Ishikawa (cell line): ENCODE data around the gene OAS3.

ENCODE experiments used
- CEBPB ChIP-seq: IDR thresholded peaks from 2 replicates; pipeline ENCODE4 v1.6.1; 2012
- CREB1 ChIP-seq: IDR thresholded peaks from 2 replicates; pipeline ENCODE4 v1.6.1; 2012; ENCODE audit warnings: low read depth
- EGR1 ChIP-seq: IDR thresholded peaks from 2 replicates; pipeline ENCODE4 v1.6.1; 2012
- EP300 ChIP-seq: IDR thresholded peaks from 2 replicates; pipeline ENCODE4 v1.6.1; 2012; ENCODE audit warnings: borderline replicate concordance
- FOXM1 ChIP-seq: IDR thresholded peaks from 2 replicates; pipeline ENCODE4 v1.6.1; 2012; ENCODE audit warnings: low read depth, borderline replicate concordance
- NFIC ChIP-seq: IDR thresholded peaks from 2 replicates; pipeline ENCODE4 v1.6.1; 2012
- RAD21 ChIP-seq: IDR thresholded peaks from 2 replicates; pipeline ENCODE4 v1.6.1; 2012; ENCODE audit warnings: low read depth
- TAF1 ChIP-seq: IDR thresholded peaks from 2 replicates; pipeline ENCODE4 v1.6.1; 2012; ENCODE audit warnings: low read depth, mild to moderate bottlenecking
- TCF12 ChIP-seq: IDR thresholded peaks from 2 replicates; pipeline ENCODE4 v1.6.1; 2012; ENCODE audit warnings: low read depth
- YY1 ChIP-seq: IDR thresholded peaks from 2 replicates; pipeline ENCODE4 v1.6.1; 2012; ENCODE audit warnings: low read depth
- ZBTB7A ChIP-seq: IDR thresholded peaks from 2 replicates; pipeline ENCODE4 v1.6.1; 2012; ENCODE audit warnings: low read depth
- TF ChIP-seq, protein P1 (sequence below): IDR thresholded peaks from 2 replicates; pipeline ENCODE4 v1.6.1; 2012
- TF ChIP-seq, protein P2 (sequence below): IDR thresholded peaks from 2 replicates; pipeline ENCODE4 v1.6.1; 2012
- TF ChIP-seq, protein P3 (sequence below): IDR thresholded peaks from 2 replicates; pipeline ENCODE4 v1.6.1; 2012; ENCODE audit warnings: low read depth, mild to moderate bottlenecking

DNA sequence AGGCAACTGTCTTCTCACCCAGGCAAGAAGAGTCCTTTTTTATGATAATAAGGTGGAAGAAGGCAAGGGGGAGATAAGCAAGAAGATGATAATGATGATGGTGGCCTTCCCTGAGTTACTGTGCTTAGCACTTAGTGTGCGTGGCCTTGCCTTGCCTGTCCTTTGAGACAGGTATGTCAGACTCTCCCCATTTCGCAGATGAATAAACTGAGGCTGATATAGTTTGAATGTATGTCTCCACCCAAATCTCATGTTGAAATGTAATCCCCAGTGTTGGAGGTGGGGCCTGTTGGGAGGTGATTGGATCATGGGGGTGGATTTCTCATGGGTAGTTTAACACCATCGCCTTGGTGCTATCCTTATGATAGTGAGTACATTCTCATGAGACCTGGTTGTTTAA is 8.6 kb upstream of the OAS3 start:
- TF ChIP-seq RAD21 = no peak
- no peak for TF ChIP-seq EP300
- TF ChIP-seq, protein P1, sequence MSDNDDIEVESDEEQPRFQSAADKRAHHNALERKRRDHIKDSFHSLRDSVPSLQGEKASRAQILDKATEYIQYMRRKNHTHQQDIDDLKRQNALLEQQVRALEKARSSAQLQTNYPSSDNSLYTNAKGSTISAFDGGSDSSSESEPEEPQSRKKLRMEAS = no peak
- no peak for TF ChIP-seq EGR1
- TF ChIP-seq, protein P2, sequence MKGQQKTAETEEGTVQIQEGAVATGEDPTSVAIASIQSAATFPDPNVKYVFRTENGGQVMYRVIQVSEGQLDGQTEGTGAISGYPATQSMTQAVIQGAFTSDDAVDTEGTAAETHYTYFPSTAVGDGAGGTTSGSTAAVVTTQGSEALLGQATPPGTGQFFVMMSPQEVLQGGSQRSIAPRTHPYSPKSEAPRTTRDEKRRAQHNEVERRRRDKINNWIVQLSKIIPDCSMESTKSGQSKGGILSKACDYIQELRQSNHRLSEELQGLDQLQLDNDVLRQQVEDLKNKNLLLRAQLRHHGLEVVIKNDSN = no peak
- TF ChIP-seq CEBPB = no peak
- TF ChIP-seq NFIC = no peak
- no peak for TF ChIP-seq FOXM1
- no peak for TF ChIP-seq ZBTB7A
- TF ChIP-seq, protein P3, sequence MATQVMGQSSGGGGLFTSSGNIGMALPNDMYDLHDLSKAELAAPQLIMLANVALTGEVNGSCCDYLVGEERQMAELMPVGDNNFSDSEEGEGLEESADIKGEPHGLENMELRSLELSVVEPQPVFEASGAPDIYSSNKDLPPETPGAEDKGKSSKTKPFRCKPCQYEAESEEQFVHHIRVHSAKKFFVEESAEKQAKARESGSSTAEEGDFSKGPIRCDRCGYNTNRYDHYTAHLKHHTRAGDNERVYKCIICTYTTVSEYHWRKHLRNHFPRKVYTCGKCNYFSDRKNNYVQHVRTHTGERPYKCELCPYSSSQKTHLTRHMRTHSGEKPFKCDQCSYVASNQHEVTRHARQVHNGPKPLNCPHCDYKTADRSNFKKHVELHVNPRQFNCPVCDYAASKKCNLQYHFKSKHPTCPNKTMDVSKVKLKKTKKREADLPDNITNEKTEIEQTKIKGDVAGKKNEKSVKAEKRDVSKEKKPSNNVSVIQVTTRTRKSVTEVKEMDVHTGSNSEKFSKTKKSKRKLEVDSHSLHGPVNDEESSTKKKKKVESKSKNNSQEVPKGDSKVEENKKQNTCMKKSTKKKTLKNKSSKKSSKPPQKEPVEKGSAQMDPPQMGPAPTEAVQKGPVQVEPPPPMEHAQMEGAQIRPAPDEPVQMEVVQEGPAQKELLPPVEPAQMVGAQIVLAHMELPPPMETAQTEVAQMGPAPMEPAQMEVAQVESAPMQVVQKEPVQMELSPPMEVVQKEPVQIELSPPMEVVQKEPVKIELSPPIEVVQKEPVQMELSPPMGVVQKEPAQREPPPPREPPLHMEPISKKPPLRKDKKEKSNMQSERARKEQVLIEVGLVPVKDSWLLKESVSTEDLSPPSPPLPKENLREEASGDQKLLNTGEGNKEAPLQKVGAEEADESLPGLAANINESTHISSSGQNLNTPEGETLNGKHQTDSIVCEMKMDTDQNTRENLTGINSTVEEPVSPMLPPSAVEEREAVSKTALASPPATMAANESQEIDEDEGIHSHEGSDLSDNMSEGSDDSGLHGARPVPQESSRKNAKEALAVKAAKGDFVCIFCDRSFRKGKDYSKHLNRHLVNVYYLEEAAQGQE = no peak
- TF ChIP-seq TAF1 = no peak
- TF ChIP-seq YY1 = no peak
- no peak for TF ChIP-seq CREB1
- no peak for TF ChIP-seq TCF12
